ENCODE measurements around the gene OSBPL7.

The OSBPL7 gene

DNA sequence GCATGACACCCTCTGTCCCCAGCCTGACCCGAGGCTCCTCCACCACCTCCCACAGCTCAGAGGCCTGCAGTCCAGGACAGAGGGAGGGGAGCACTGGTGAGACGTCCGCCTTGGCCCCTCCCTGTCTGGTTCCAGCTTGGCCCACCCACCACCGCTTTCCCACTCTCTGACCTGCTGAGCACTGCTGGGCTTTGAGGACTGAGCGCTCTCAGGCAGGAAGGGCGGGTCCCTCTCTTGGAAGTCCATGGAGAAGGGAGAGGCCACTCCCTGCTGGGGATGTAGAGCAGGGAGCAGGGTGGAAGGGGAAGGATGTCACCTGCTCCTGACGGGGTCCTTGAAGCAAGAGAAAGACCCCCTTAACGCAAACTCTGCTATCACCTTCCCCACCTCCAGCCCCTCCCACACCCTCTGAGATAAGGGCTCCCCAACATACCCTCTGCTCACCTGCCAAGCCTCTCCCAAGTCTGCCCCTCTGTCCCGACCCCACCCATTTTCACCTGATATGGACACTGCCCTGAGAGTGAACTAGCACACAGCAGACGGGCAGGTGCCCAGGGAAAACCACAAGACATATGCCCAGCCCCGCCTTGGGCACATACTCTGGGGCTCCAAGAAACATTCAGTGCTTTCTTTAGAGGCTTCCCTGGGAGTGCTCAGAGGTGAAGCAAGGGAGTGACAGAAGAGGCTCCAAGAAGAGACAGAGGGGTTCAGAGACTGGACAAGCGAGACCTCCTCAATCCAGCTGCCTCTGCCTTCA, 1.4 kb downstream of the OSBPL7 start:
- Histone ChIP-seq H3K36me3 (ENCODE audit: control insufficient read depth in 2 of 2, insufficient read depth in 1 of 2, low read length in 2 of 2) (peaks cover 3 to 63% of the 10 kb centered on the region in 2 experiments; a peak in 2 of 3 replicates), H3K4me1 (ENCODE audit: control insufficient read depth, insufficient read depth, low read length) (peaks cover 3% of the 10 kb centered on the region), H3K27ac (ENCODE audit: extremely low read depth, low read depth, low read length) (no peak overlapping the region), H3K4me3 (ENCODE audit: low read depth, low read length) (no peak overlapping the region), H3K9me3 (ENCODE audit: control insufficient read depth, insufficient read depth, low read depth, low read length) (no peaks in the 10 kb centered on the region)
- ChIA-PET POLR2A (interaction anchor here (1.8 kb wide), 1 partner anchor 11 kb away, joined by 10 read pairs; the partner anchor contains the start of genes LRRC46 and MRPL10), CTCF (interaction anchor here (0.5 to 2.8 kb wide), 2 partner anchors 69 to 320 kb away, joined by 3 to 10 read pairs; no protein-coding TSS in a partner anchor)
- peak; percentile 33; the same call in 1 of the 2 replicates for TF ChIP-seq SP2 (tag by site-specific recombination; IDR thresholded peaks at IDR 0.05)
- TF ChIP-seq, protein P1, sequence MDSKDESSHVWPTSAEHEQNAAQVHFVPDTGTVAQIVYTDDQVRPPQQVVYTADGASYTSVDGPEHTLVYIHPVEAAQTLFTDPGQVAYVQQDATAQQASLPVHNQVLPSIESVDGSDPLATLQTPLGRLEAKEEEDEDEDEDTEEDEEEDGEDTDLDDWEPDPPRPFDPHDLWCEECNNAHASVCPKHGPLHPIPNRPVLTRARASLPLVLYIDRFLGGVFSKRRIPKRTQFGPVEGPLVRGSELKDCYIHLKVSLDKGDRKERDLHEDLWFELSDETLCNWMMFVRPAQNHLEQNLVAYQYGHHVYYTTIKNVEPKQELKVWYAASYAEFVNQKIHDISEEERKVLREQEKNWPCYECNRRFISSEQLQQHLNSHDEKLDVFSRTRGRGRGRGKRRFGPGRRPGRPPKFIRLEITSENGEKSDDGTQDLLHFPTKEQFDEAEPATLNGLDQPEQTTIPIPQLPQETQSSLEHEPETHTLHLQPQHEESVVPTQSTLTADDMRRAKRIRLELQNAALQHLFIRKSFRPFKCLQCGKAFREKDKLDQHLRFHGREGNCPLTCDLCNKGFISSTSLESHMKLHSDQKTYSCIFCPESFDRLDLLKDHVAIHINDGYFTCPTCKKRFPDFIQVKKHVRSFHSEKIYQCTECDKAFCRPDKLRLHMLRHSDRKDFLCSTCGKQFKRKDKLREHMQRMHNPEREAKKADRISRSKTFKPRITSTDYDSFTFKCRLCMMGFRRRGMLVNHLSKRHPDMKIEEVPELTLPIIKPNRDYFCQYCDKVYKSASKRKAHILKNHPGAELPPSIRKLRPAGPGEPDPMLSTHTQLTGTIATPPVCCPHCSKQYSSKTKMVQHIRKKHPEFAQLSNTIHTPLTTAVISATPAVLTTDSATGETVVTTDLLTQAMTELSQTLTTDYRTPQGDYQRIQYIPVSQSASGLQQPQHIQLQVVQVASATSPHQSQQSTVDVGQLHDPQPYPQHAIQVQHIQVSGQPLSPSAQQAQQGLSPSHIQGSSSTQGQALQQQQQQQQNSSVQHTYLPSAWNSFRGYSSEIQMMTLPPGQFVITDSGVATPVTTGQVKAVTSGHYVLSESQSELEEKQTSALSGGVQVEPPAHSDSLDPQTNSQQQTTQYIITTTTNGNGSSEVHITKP (tag by site-specific recombination; IDR thresholded peaks at IDR 0.05), result peak; percentile 41
- no peak for TF ChIP-seq ZNF426 (tag by site-specific recombination; IDR thresholded peaks at IDR 0.05)
- TF ChIP-seq, protein P2, sequence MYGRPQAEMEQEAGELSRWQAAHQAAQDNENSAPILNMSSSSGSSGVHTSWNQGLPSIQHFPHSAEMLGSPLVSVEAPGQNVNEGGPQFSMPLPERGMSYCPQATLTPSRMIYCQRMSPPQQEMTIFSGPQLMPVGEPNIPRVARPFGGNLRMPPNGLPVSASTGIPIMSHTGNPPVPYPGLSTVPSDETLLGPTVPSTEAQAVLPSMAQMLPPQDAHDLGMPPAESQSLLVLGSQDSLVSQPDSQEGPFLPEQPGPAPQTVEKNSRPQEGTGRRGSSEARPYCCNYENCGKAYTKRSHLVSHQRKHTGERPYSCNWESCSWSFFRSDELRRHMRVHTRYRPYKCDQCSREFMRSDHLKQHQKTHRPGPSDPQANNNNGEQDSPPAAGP (tag by site-specific recombination; IDR thresholded peaks at IDR 0.05), result peak; percentile 29; the same call in 1 of the 2 replicates
- TF ChIP-seq ZIC2 (tag by site-specific recombination; IDR thresholded peaks at IDR 0.05), result peak; percentile 29; the same call in 1 of the 2 replicates
- TF ChIP-seq ZFHX2 (tag by site-specific recombination; conservative IDR thresholded peaks at IDR 0.05), result peak; percentile 17; the same call in 1 of the 2 replicates
- TF ChIP-seq KLF1 (tag by site-specific recombination; IDR thresholded peaks at IDR 0.05), result peak; percentile 86
- TF ChIP-seq EGR2 (tag by site-specific recombination; IDR thresholded peaks at IDR 0.05; ENCODE audit: low read depth), result 0 out of 2 replicates have a peak, but pooled peaks have one; percentile 31
- TF ChIP-seq ZNF660 (tag by site-specific recombination; IDR thresholded peaks at IDR 0.05), result no peak
- no peak for TF ChIP-seq ZNF37A (tag by site-specific recombination; IDR thresholded peaks at IDR 0.05)

DNA sequence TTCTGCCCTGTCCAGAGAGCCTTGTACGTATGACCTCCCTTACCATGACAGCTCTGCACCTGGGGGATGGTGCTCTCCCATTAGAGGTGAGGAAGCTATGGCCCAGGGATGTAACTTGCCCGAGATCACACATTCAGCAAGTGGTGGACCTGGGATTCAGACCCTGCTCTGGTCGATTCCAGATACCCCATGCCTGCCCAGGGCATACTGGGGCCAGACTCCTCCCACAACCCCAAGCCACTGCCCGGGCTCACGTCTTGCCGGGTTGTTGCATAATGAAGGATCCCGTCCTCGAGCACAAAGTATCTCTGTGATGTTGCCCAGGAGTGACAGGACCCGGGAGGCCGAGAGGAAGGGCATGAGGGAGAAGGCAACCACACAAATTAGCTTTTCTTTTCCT, 2.1 kb downstream of the OSBPL7 start:
- H3K27ac ChIP-seq (ENCODE audit: extremely low read depth, low read depth, low read length), result no peak overlapping the region
- CTCF ChIA-PET, result no interaction called here
- no peaks in the 10 kb centered on the region for H3K9me3 ChIP-seq (ENCODE audit: control insufficient read depth, insufficient read depth, low read depth, low read length)
- no peak overlapping the region for H3K4me3 ChIP-seq (ENCODE audit: low read depth, low read length)
- H3K4me1 ChIP-seq (ENCODE audit: control insufficient read depth, insufficient read depth, low read length), result peaks cover 3% of the 10 kb centered on the region
- POLR2A ChIA-PET, result interaction anchor here (1.8 kb wide), 1 partner anchor 12 kb away, joined by 10 read pairs; the partner anchor contains the start of genes LRRC46 and MRPL10
- H3K36me3 ChIP-seq (ENCODE audit: control insufficient read depth in 2 of 2, insufficient read depth in 1 of 2, low read length in 2 of 2), result peaks cover 0 to 67% of the 10 kb centered on the region in 2 experiments; a peak in 2 of 3 replicates
- TF ChIP-seq, protein P3, sequence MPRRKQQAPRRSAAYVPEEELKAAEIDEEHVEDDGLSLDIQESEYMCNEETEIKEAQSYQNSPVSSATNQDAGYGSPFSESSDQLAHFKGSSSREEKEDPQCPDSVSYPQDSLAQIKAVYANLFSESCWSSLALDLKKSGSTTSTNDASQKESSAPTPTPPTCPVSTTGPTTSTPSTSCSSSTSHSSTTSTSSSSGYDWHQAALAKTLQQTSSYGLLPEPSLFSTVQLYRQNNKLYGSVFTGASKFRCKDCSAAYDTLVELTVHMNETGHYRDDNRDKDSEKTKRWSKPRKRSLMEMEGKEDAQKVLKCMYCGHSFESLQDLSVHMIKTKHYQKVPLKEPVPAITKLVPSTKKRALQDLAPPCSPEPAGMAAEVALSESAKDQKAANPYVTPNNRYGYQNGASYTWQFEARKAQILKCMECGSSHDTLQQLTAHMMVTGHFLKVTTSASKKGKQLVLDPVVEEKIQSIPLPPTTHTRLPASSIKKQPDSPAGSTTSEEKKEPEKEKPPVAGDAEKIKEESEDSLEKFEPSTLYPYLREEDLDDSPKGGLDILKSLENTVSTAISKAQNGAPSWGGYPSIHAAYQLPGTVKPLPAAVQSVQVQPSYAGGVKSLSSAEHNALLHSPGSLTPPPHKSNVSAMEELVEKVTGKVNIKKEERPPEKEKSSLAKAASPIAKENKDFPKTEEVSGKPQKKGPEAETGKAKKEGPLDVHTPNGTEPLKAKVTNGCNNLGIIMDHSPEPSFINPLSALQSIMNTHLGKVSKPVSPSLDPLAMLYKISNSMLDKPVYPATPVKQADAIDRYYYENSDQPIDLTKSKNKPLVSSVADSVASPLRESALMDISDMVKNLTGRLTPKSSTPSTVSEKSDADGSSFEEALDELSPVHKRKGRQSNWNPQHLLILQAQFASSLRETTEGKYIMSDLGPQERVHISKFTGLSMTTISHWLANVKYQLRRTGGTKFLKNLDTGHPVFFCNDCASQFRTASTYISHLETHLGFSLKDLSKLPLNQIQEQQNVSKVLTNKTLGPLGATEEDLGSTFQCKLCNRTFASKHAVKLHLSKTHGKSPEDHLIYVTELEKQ (tag by site-specific recombination; IDR thresholded peaks at IDR 0.05; ENCODE audit: borderline replicate concordance), result no peak
- TF ChIP-seq ZNF24 (tag by site-specific recombination; IDR thresholded peaks at IDR 0.05) (no peak), WT1 (tag by site-specific recombination; IDR thresholded peaks at IDR 0.05) (no peak), ZSCAN16 (tag by site-specific recombination; IDR thresholded peaks at IDR 0.05) (no peak), ZNF302 (tag by site-specific recombination; IDR thresholded peaks at IDR 0.05; ENCODE audit: low read depth) (no peak), GLIS1 (tag by site-specific recombination; IDR thresholded peaks at IDR 0.05) (no peak), ZNF530 (tag by site-specific recombination; IDR thresholded peaks at IDR 0.05; ENCODE audit: low read depth) (no peak), ZNF670 (tag by site-specific recombination; IDR thresholded peaks at IDR 0.05; ENCODE audit: low read depth) (no peak), ZNF701 (tag by site-specific recombination; IDR thresholded peaks at IDR 0.05) (no peak), ZNF311 (tag by site-specific recombination; IDR thresholded peaks at IDR 0.05; ENCODE audit: borderline replicate concordance) (no peak), ZNF830 (tag by site-specific recombination; IDR thresholded peaks at IDR 0.05; ENCODE audit: low read depth) (no peak)
- TF ChIP-seq, protein P4, sequence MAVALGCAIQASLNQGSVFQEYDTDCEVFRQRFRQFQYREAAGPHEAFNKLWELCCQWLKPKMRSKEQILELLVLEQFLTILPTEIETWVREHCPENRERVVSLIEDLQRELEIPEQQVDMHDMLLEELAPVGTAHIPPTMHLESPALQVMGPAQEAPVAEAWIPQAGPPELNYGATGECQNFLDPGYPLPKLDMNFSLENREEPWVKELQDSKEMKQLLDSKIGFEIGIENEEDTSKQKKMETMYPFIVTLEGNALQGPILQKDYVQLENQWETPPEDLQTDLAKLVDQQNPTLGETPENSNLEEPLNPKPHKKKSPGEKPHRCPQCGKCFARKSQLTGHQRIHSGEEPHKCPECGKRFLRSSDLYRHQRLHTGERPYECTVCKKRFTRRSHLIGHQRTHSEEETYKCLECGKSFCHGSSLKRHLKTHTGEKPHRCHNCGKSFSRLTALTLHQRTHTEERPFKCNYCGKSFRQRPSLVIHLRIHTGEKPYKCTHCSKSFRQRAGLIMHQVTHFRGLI (tag by site-specific recombination; IDR thresholded peaks at IDR 0.05), result no peak
- TF ChIP-seq, protein P5, sequence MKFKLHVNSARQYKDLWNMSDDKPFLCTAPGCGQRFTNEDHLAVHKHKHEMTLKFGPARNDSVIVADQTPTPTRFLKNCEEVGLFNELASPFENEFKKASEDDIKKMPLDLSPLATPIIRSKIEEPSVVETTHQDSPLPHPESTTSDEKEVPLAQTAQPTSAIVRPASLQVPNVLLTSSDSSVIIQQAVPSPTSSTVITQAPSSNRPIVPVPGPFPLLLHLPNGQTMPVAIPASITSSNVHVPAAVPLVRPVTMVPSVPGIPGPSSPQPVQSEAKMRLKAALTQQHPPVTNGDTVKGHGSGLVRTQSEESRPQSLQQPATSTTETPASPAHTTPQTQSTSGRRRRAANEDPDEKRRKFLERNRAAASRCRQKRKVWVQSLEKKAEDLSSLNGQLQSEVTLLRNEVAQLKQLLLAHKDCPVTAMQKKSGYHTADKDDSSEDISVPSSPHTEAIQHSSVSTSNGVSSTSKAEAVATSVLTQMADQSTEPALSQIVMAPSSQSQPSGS (tag by site-specific recombination; IDR thresholded peaks at IDR 0.05; ENCODE audit: low read depth), result no peak

Measured in HEK293 (cell line).